ENCODE results near the gene NCKAP1.

Gene NCKAP1

GRCh38 chr2:182866461-182867406 is 171.5 kb downstream of the NCKAP1 start, which contains the start of gene FRZB:
Gene FRZB, minus strand, starts transcription at chr2:182866637. Its CDS starts 85 bp downstream, at chr2:182866552.
- DNase-seq, result peak; percentile 84

GRCh38 chr2:182866095-182866460 is 172.2 kb downstream of the NCKAP1 start:
- peak; percentile 35 for DNase-seq

GRCh38 chr2:182864949-182865570 is 173.2 kb downstream of the NCKAP1 start:
- DNase-seq, result no peak

- DNase-seq, result no peak
Observed at GRCh38 chr2:182863642-182864041, 174.6 kb downstream of the NCKAP1 start.

DNA sequence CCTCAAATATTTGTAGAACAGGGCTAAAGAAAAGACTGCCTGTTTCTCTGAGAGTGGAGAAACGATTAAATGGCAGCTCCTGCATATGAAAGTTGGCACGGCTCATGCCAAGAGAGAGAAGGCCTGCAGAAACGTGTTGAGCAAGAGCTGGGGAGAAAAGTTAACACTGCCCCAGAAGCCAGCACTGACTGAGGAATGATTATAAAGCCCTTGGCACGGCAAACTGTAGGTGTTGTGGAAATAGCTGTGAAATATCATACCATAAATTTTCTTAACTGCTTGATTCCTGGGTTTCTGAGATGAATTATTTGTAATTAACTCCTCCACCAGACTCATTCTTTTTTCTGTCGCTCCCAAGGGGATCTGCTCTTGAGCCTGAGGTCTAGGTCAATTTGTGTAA is 176.2 kb downstream of the NCKAP1 start:
- DNase-seq, result no peak

GRCh38 chr2:182860858-182861257 is 177.4 kb downstream of the NCKAP1 start:
- DNase-seq, result no peak

All from DMS53 (cell line).